Ascending aorta (tissue), 2 donors: ENCODE measurements around the gene BMP7. TPM values are rescaled to one million over a fixed set of nuclear protein-coding genes. Genes with fewer than 3 reads are reported as not detected.

Experiments
- DNase-seq, 2 donors: peaks; one replicate each; pipeline ENCODE4 v3.0.0-alpha.2; 2019; ENCODE audit warnings: low spot score in 2 of 2
- H3K27ac ChIP-seq, 2 donors: fragments of 200-600 bp; sonication (generic); one replicate each; pipeline ENCODE4 v1.5.1; 2016 to 2017; ENCODE audit warnings: mild to moderate bottlenecking in 1 of 2
- H3K27me3 ChIP-seq: fragments of 200-600 bp; sonication (generic); one replicate; pipeline ENCODE4 v1.5.1; 2017
- H3K36me3 ChIP-seq, 2 donors: fragments of 200-600 bp; sonication (generic); one replicate each; pipeline ENCODE4 v1.5.1; 2016
- H3K4me1 ChIP-seq, 2 donors: fragments of 200-600 bp; sonication (generic); one replicate each; pipeline ENCODE4 v1.5.1; 2016 to 2017; ENCODE audit warnings: mild to moderate bottlenecking in 1 of 2
- H3K4me3 ChIP-seq, 2 donors: fragments of 200-600 bp; sonication (generic); one replicate each; pipeline ENCODE4 v1.5.1; 2016 to 2017; ENCODE audit warnings: mild to moderate bottlenecking in 1 of 2
- H3K9me3 ChIP-seq, 2 donors: fragments of 200-600 bp; sonication (generic); one replicate each; pipeline ENCODE4 v1.5.1; 2016
- CTCF ChIP-seq, 3 experiments: fragments of 200-600 bp in 2 of 3; fragments of 450-650 bp in 1 of 3; sonication (generic) in 2 of 3; IDR thresholded peaks; one replicate each; pipeline ENCODE4 v1.5.1; 2016 to 2019; ENCODE audit warnings: antibody characterized with exemption in 3 of 3, mild to moderate bottlenecking in 1 of 3, moderate library complexity in 1 of 3
- intact Hi-C: fragments of 100-400 bp; cut with DNase I; formaldehyde crosslinking; loops from one replicate; pipeline ENCODE4 v1.15.1; 2023
- total RNA-seq: library from RNA; depleted of rRNA; stranded (reverse); fragments of >200 nt; gene quantifications from one replicate; pipeline ENCODE4 v1.1.0, GENCODE V29; 2016

Gene BMP7
- total RNA-seq, 1 donor from 2014 or later: not detected

- no peaks in the 10 kb centered on the region for H3K27me3 ChIP-seq
- no peaks in the 10 kb centered on the region for H3K9me3 ChIP-seq
- no peaks in the 10 kb centered on the region for H3K4me1 ChIP-seq
- intact Hi-C loops: no loop called here
- H3K4me3 ChIP-seq: no peak overlapping the region
- no peak overlapping the region for H3K27ac ChIP-seq
- H3K36me3 ChIP-seq: no peaks in the 10 kb centered on the region
- TF ChIP-seq CTCF (IDR thresholded peaks at IDR 0.05): no peak
- no peak for DNase-seq
These were observed 48.0 kb downstream of the BMP7 start for GRCh38 chr20:57218489-57218888.

DNA sequence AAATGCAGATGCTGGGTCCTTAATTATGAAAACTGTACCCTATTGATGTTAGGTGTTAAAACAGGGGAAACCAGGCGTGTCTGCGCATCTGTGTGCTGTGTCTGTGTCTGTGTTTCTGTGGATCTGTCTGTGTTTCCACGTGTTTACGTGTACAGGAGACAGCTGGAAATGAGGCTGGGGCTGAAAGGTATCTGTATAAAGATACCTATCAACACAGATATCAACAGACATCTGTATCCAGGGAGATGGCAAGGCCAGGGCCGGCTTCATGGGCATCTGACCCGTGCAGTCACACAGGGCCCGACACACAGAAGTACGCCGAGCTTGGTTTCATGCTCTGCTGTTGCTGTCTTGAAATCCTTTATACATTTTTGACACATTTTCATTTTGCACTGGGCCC is 48.6 kb downstream of the BMP7 start:
- H3K4me1 ChIP-seq: no peaks in the 10 kb centered on the region
- no peak for DNase-seq

DNA sequence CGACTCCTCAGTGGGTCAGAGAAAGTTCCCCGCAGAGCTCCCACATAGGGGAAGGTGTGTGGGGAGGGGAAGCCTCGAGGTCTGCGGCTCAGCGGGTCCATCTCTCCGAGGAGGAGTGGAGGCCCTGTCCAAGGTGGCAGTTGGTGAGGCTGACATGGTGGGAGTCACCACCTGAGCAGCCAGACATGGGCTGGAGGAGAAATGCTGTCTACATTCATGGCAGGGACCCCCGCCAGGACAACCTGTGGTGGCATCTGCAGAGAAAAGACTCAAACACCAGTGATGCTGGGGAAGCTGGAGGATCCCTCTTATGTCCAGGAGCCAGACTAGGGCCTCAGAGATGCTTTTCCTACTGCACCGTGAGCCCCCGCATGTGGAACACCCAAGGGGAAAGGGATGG is 49.8 kb downstream of the BMP7 start:
- Histone ChIP-seq H3K9me3 (no peaks in the 10 kb centered on the region), H3K36me3 (no peaks in the 10 kb centered on the region), H3K4me3 (no peak overlapping the region), H3K27me3 (no peaks in the 10 kb centered on the region), H3K27ac (no peak overlapping the region), H3K4me1 (peaks cover 0 to 7% of the 10 kb centered on the region in 2 donors)
- no peak for DNase-seq
- intact Hi-C loops: no loop called here
- no peak for TF ChIP-seq CTCF (IDR thresholded peaks at IDR 0.05)

More for the DNA sequence above, 48.6 kb downstream of the BMP7 start:
- Histone ChIP-seq H3K36me3 (no peaks in the 10 kb centered on the region), H3K27ac (no peak overlapping the region), H3K9me3 (no peaks in the 10 kb centered on the region), H3K27me3 (no peaks in the 10 kb centered on the region), H3K4me3 (no peak overlapping the region)
- intact Hi-C loops: no loop called here
- no peak for TF ChIP-seq CTCF (IDR thresholded peaks at IDR 0.05)

DNA sequence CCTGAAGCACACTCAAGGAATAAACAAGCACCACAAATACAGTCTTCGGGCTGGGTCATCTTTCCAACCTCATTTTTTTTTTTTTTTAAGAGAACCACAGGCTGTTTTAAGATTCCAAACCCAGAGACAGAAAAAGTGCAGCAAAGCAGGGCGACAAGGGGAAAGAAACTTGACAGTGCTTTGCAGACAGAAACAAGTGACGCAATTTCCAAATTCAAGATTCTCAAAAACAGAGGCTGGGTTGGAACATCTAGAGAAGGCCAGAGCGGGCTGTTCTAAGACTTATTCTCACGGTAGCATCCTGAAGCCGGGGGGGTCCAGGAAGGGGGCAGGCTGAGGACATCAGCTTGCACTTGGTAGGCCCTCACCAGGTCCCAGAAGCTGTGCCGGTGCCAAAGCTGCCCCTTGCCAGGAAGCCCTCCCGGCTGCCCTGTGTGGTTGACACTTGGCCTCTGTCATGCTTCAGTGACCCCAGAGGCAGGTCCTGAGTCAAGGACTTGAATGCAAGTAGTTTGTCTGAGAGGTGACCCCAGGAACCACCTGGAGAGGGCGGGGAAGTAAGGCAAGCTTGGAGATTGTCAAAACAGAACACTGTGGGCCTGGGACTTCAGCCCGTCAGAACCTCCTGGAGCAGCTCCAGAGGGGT is 50.5 kb downstream of the BMP7 start:
- no peaks in the 10 kb centered on the region for H3K36me3 ChIP-seq
- H3K27me3 ChIP-seq: no peaks in the 10 kb centered on the region
- intact Hi-C loops: no loop called here
- DNase-seq: no peak
- TF ChIP-seq CTCF (IDR thresholded peaks at IDR 0.05): no peak
- H3K27ac ChIP-seq: no peak overlapping the region
- H3K9me3 ChIP-seq: no peaks in the 10 kb centered on the region
- H3K4me3 ChIP-seq: no peak overlapping the region
- H3K4me1 ChIP-seq: peaks cover 0 to 7% of the 10 kb centered on the region in 2 donors

- Histone ChIP-seq H3K4me3 (no peak overlapping the region), H3K4me1 (peaks cover 0 to 7% of the 10 kb centered on the region in 2 donors), H3K9me3 (no peaks in the 10 kb centered on the region), H3K27ac (no peak overlapping the region), H3K27me3 (no peaks in the 10 kb centered on the region), H3K36me3 (no peaks in the 10 kb centered on the region)
- DNase-seq: no peak
- intact Hi-C loops: no loop called here
- no peak for TF ChIP-seq CTCF (IDR thresholded peaks at IDR 0.05)
These were observed 51.0 kb downstream of the BMP7 start for GRCh38 chr20:57215426-57215825.

DNA sequence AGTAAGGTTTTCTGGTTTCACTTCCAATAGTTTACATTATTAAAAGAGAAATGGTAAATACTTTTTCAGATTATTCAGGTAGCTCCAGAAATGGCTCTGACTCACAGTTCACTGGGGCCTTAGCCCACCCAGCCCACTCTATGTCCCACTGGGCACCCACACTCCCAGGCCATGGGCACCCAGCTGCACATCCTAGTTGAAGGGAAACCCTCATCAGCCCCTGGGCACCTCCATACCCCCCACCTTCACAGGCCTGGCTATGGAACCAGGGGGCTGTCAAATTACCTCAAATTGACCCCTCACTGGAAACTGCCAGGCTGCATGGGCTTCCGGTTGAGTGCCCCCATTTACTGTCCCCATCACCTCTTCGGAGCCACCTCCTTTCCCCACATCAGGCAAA is 51.5 kb downstream of the BMP7 start:
- intact Hi-C loops: no loop called here

More for the DNA sequence above, 51.5 kb downstream of the BMP7 start:
- Histone ChIP-seq H3K9me3 (no peaks in the 10 kb centered on the region), H3K4me3 (no peak overlapping the region), H3K27me3 (no peaks in the 10 kb centered on the region), H3K27ac (no peak overlapping the region), H3K36me3 (no peaks in the 10 kb centered on the region), H3K4me1 (peaks cover 0 to 7% of the 10 kb centered on the region in 2 donors)
- TF ChIP-seq CTCF (IDR thresholded peaks at IDR 0.05): no peak
- DNase-seq: no peak
